ENCODE data around the gene NSUN2. TPM values are rescaled to one million over a fixed set of nuclear protein-coding genes. Genes with fewer than 3 reads are reported as not detected.

Gene NSUN2
- polyA plus RNA-seq, 1 donor, result 83.8 TPM

GRCh38 chr5:6567835-6568234 lies 65.0 kb downstream of the NSUN2 start:
- Histone ChIP-seq H3K36me3 (ENCODE audit: control insufficient read depth, insufficient read depth, low read length) (no peaks in the 10 kb centered on the region), H3K4me1 (ENCODE audit: control insufficient read depth, insufficient read depth, low read length) (no peaks in the 10 kb centered on the region), H3K4me3 (ENCODE audit: low read length) (no peak overlapping the region), H3K27me3 (ENCODE audit: control insufficient read depth, insufficient read depth, low read length) (no peaks in the 10 kb centered on the region), H3K9me3 (ENCODE audit: control insufficient read depth, low read depth, low read length) (no peaks in the 10 kb centered on the region), H3K27ac (ENCODE audit: low read length) (no peak overlapping the region)
- DNase-seq, result no peak

- Histone ChIP-seq H3K4me3 (ENCODE audit: low read length) (no peak overlapping the region), H3K27ac (ENCODE audit: low read length) (no peak overlapping the region), H3K36me3 (ENCODE audit: control insufficient read depth, insufficient read depth, low read length) (no peaks in the 10 kb centered on the region), H3K27me3 (ENCODE audit: control insufficient read depth, insufficient read depth, low read length) (no peaks in the 10 kb centered on the region), H3K4me1 (ENCODE audit: control insufficient read depth, insufficient read depth, low read length) (no peaks in the 10 kb centered on the region), H3K9me3 (ENCODE audit: control insufficient read depth, low read depth, low read length) (no peaks in the 10 kb centered on the region)
- DNase-seq, result no peak
- 83% methylated on average over 2 of the region's 4 CpGs for WGBS (ENCODE audit: insufficient coverage, low lambda C conversion rate)
These were observed 65.8 kb downstream of the NSUN2 start for GRCh38 chr5:6567068-6567467.

- Histone ChIP-seq H3K4me3 (ENCODE audit: low read length) (no peak overlapping the region), H3K9me3 (ENCODE audit: control insufficient read depth, low read depth, low read length) (no peaks in the 10 kb centered on the region), H3K4me1 (ENCODE audit: control insufficient read depth, insufficient read depth, low read length) (no peaks in the 10 kb centered on the region), H3K27me3 (ENCODE audit: control insufficient read depth, insufficient read depth, low read length) (no peaks in the 10 kb centered on the region), H3K27ac (ENCODE audit: low read length) (no peak overlapping the region), H3K36me3 (ENCODE audit: control insufficient read depth, insufficient read depth, low read length) (no peaks in the 10 kb centered on the region)
- WGBS (ENCODE audit: insufficient coverage, low lambda C conversion rate), result 83% methylated on average over 1 of the region's 3 CpGs
- no peak for DNase-seq
These were observed 67.4 kb downstream of the NSUN2 start for GRCh38 chr5:6565492-6565891.

DNA sequence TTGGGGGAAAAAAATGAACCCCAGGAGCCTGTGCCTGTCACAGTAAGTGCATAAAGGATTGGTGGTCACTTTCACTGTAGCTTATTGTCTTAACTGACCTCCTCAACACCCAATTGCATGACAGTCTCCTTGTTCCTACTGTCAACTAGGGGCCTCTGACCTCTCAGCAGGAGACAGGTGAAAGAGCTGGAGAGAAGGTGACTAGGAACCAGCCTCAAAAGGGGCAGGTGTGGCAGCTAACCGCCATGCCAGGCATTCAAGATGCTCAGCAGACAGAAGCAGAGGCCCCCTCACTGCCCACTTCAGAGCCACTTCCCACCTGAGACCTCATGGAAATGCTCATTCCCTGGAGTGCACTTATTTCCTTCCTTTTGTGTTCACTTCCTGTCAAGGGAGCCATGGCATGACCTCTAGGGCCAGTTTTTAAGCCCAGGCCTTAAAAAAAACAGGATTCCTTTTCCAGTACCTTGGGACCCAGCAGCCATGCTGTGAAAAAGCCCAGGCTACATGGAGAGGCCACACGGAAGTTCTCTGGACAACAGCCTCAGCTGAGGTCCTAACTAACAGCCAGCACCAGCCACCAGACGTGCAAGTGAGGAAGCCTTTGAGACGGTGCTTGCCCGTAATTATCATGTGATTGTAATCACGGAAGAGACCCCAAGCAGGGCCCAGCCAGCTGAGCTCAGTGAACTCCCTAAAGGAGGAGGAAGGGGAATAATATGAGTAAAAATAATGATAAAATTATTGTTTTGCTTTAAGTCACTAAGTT lies 74.9 kb downstream of the NSUN2 start:
- DNase-seq, result no peak
- no peaks in the 10 kb centered on the region for H3K36me3 ChIP-seq (ENCODE audit: control insufficient read depth, insufficient read depth, low read length)
- no CpG with 5 or more reads among the region's 6 CpGs for WGBS (ENCODE audit: insufficient coverage, low lambda C conversion rate)

GRCh38 chr5:6556802-6557102 lies 76.1 kb downstream of the NSUN2 start:
- WGBS (ENCODE audit: insufficient coverage, low lambda C conversion rate), result 100% methylated on average over 1 of the region's 1 CpG
- Histone ChIP-seq H3K36me3 (ENCODE audit: control insufficient read depth, insufficient read depth, low read length) (no peaks in the 10 kb centered on the region), H3K27ac (ENCODE audit: low read length) (no peak overlapping the region), H3K9me3 (ENCODE audit: control insufficient read depth, low read depth, low read length) (no peaks in the 10 kb centered on the region), H3K27me3 (ENCODE audit: control insufficient read depth, insufficient read depth, low read length) (no peaks in the 10 kb centered on the region), H3K4me1 (ENCODE audit: control insufficient read depth, insufficient read depth, low read length) (no peaks in the 10 kb centered on the region), H3K4me3 (ENCODE audit: low read length) (no peak overlapping the region)
- DNase-seq, result no peak

More for the DNA sequence above, 74.9 kb downstream of the NSUN2 start:
- H3K27ac ChIP-seq (ENCODE audit: low read length), result no peak overlapping the region
- H3K4me1 ChIP-seq (ENCODE audit: control insufficient read depth, insufficient read depth, low read length), result no peaks in the 10 kb centered on the region
- H3K27me3 ChIP-seq (ENCODE audit: control insufficient read depth, insufficient read depth, low read length), result no peaks in the 10 kb centered on the region
- H3K4me3 ChIP-seq (ENCODE audit: low read length), result no peak overlapping the region
- H3K9me3 ChIP-seq (ENCODE audit: control insufficient read depth, low read depth, low read length), result no peaks in the 10 kb centered on the region

DNA sequence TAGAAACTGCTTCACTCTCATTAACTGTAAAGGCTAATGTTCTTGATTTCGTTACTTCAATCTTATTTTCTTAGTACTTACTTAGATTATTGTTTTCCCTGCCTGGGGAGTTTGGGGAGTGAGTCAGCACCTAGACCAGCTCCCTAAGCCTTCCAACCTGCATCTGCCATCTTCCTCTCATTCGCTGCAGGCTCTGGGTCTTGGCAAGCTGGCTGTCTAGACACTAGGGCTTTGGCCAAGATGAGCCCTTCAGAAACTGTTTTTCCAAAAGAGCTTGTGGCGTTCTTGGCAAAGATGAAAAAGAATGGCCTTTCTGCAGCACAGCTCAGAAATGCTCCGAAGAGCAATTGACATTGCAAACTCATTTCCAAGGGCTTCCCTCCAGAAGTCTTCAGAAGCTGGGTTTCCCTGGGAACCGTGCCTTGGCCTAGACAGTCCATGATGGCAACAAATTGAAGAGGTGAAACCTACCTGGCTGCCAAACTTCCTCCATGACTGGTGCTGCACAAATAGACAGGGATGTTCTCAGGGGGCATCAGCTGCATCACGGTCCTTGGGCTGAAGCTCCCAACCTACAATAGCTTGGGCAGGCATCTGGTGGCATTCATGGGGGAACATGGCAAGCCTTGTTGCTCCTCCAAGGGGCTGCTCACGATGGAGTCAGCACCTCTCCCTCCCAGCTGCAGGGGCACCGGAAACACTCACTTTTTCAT lies 76.6 kb downstream of the NSUN2 start:
- Histone ChIP-seq H3K4me1 (ENCODE audit: control insufficient read depth, insufficient read depth, low read length) (no peaks in the 10 kb centered on the region), H3K9me3 (ENCODE audit: control insufficient read depth, low read depth, low read length) (no peaks in the 10 kb centered on the region), H3K4me3 (ENCODE audit: low read length) (no peak overlapping the region), H3K36me3 (ENCODE audit: control insufficient read depth, insufficient read depth, low read length) (no peaks in the 10 kb centered on the region), H3K27me3 (ENCODE audit: control insufficient read depth, insufficient read depth, low read length) (no peaks in the 10 kb centered on the region), H3K27ac (ENCODE audit: low read length) (no peak overlapping the region)
- 83% methylated on average over 1 of the region's 8 CpGs for WGBS (ENCODE audit: insufficient coverage, low lambda C conversion rate)
- DNase-seq, result no peak

GRCh38 chr5:6554812-6555211 lies 78.0 kb downstream of the NSUN2 start:
- H3K9me3 ChIP-seq (ENCODE audit: control insufficient read depth, low read depth, low read length), result no peaks in the 10 kb centered on the region
- 100% methylated on average over 2 of the region's 4 CpGs for WGBS (ENCODE audit: insufficient coverage, low lambda C conversion rate)
- H3K27ac ChIP-seq (ENCODE audit: low read length), result no peak overlapping the region
- no peaks in the 10 kb centered on the region for H3K36me3 ChIP-seq (ENCODE audit: control insufficient read depth, insufficient read depth, low read length)
- no peak overlapping the region for H3K4me3 ChIP-seq (ENCODE audit: low read length)
- no peaks in the 10 kb centered on the region for H3K4me1 ChIP-seq (ENCODE audit: control insufficient read depth, insufficient read depth, low read length)
- DNase-seq, result no peak
- no peaks in the 10 kb centered on the region for H3K27me3 ChIP-seq (ENCODE audit: control insufficient read depth, insufficient read depth, low read length)

DNA sequence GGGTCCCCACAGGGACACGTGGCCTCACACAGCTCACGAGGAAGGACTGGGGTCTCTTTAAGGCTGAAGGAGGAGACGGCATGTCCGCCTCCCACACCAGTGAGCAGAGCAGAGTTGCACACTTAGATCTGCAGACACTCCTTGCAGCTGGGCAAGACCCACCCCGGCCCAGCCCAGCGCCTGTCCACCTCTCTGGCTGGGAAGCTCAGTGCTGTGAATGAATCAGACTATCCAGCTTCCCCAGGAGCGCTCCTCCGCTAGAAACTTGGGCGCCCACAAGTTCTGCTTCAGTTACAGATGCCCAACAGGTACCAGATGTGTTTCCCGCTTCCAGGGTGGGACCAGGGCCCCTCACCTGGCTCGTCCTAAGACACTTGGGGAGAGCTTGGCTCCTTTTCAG lies 78.9 kb downstream of the NSUN2 start:
- Histone ChIP-seq H3K4me1 (ENCODE audit: control insufficient read depth, insufficient read depth, low read length) (no peaks in the 10 kb centered on the region), H3K27me3 (ENCODE audit: control insufficient read depth, insufficient read depth, low read length) (no peaks in the 10 kb centered on the region), H3K36me3 (ENCODE audit: control insufficient read depth, insufficient read depth, low read length) (no peaks in the 10 kb centered on the region), H3K27ac (ENCODE audit: low read length) (no peak overlapping the region), H3K4me3 (ENCODE audit: low read length) (no peak overlapping the region), H3K9me3 (ENCODE audit: control insufficient read depth, low read depth, low read length) (no peaks in the 10 kb centered on the region)
- WGBS (ENCODE audit: insufficient coverage, low lambda C conversion rate), result no CpG with 5 or more reads among the region's 11 CpGs
- no peak for DNase-seq

- Histone ChIP-seq H3K27ac (ENCODE audit: low read length) (no peak overlapping the region), H3K4me1 (ENCODE audit: control insufficient read depth, insufficient read depth, low read length) (no peaks in the 10 kb centered on the region), H3K27me3 (ENCODE audit: control insufficient read depth, insufficient read depth, low read length) (no peaks in the 10 kb centered on the region), H3K36me3 (ENCODE audit: control insufficient read depth, insufficient read depth, low read length) (no peaks in the 10 kb centered on the region), H3K4me3 (ENCODE audit: low read length) (no peak overlapping the region), H3K9me3 (ENCODE audit: control insufficient read depth, low read depth, low read length) (no peaks in the 10 kb centered on the region)
- no CpG with 5 or more reads among the region's 7 CpGs for WGBS (ENCODE audit: insufficient coverage, low lambda C conversion rate)
- no peak for DNase-seq
These were observed 80.2 kb downstream of the NSUN2 start for GRCh38 chr5:6552612-6553011.

- Histone ChIP-seq H3K9me3 (ENCODE audit: control insufficient read depth, low read depth, low read length) (no peaks in the 10 kb centered on the region), H3K36me3 (ENCODE audit: control insufficient read depth, insufficient read depth, low read length) (no peaks in the 10 kb centered on the region), H3K27ac (ENCODE audit: low read length) (no peak overlapping the region), H3K27me3 (ENCODE audit: control insufficient read depth, insufficient read depth, low read length) (no peaks in the 10 kb centered on the region), H3K4me3 (ENCODE audit: low read length) (no peak overlapping the region), H3K4me1 (ENCODE audit: control insufficient read depth, insufficient read depth, low read length) (no peaks in the 10 kb centered on the region)
- no peak for DNase-seq
- no CpG with 5 or more reads among the region's 6 CpGs for WGBS (ENCODE audit: insufficient coverage, low lambda C conversion rate)
These were observed 80.9 kb downstream of the NSUN2 start for GRCh38 chr5:6551955-6552313.

Measured in large intestine (tissue), 3 donors.